Activated CD4-positive, alpha-beta T cell treated with anti-CD3 and anti-CD28 coated beads for 24 hours (primary cell): ENCODE data around the gene SNRNP40.

Experiments
- DNase-seq, 2 donors: peaks; one replicate each; pipeline ENCODE4 v3.0.0-alpha.2; 2020; ENCODE audit warnings: low read depth in 2 of 2

Gene SNRNP40

GRCh38 chr1:31231802-31232201, 64.8 kb downstream of the SNRNP40 start:
- no peak for DNase-seq

GRCh38 chr1:31230378-31230777, 66.2 kb downstream of the SNRNP40 start:
- DNase-seq, result no peak

GRCh38 chr1:31228986-31229385, 67.6 kb downstream of the SNRNP40 start:
- no peak for DNase-seq

GRCh38 chr1:31227891-31228568, 68.6 kb downstream of the SNRNP40 start:
- DNase-seq, result no peak

- no peak for DNase-seq
These were observed 72.5 kb downstream of the SNRNP40 start for GRCh38 chr1:31224068-31224467.

DNA sequence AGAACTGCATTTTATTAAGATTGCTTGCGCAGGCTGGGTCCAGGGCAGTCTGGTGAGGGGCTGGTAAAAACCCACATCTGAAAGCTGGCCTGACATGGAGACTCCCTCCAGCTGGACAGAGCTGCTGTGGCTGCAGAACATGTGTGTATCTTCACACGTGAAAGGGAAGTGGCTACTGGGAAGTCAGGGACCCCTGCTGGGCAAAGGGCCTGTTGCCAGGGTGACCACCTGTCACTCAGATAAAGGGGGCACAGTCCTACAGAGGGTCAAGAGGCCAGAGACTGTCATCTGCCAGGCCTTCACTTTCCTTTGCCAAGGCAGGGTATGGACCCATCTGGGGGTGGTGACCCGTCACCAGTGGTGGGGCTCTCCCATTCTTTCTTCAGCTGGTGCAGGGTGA, 74.4 kb downstream of the SNRNP40 start:
- no peak for DNase-seq

DNA sequence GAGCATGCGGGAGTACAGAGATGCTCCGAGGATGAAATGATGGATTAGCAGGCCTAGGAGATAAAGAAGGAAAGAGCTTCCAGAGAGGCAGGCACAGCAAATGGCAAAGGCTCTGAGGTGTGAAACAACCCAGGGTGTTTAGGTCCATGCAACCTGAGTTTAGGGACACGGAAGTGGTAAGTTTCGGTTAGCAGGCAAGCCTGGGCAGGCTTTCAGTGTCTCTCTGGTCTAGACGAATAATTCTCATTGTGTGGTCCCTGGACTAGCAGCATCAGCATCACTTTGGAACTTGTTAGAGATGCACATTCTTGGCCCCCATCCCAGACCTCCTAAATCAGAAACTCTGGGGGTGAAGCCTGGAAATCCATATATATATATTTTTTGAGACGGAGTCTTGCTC, 75.5 kb downstream of the SNRNP40 start:
- no peak for DNase-seq

GRCh38 chr1:31219489-31219888, 77.1 kb downstream of the SNRNP40 start:
- no peak for DNase-seq

- no peak for DNase-seq
These were observed 77.9 kb downstream of the SNRNP40 start for GRCh38 chr1:31218705-31219104.

GRCh38 chr1:31216016-31216415, 80.6 kb downstream of the SNRNP40 start:
- DNase-seq, result no peak

DNA sequence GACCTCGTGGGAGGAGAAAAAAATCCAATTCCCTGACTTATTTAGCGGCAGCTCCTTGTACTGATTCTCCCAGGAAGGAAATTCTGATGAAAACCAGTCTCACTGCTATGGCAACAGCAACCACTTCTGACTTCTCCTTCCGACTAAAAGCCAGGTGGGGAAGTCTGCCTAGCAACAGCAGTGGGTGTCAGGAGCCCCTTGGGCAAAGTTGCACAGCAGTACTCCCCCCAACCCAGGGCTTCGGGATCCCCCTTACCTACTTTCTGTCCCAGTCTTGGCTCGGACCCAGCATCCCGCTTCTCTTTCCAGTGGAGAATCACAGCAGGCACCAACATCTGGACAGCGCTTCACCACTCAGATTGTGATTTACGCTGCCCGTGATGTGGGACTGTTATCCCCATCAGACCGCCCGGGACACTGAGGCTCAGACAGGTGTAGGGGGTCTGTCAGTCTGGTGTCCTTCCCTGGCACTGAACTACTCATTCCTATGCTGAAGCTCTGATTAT, 81.5 kb downstream of the SNRNP40 start:
- DNase-seq, result no peak

- DNase-seq, result no peak
These were observed 82.1 kb downstream of the SNRNP40 start for GRCh38 chr1:31214316-31215064.
